MM.1S (cell line): ENCODE results near the gene SLC39A9.

Experiments used
- DNase-seq: peaks from one replicate; pipeline ENCODE4 v3.0.0-alpha.2; 2015
- H2AFZ ChIP-seq: fragments of 300-600 bp; sonication (generic); 2 replicates; pipeline ENCODE4 v1.6.0; 2016; ENCODE audit warnings: antibody characterized with exemption, low read length
- H3F3A ChIP-seq: fragments of 300-600 bp; sonication (generic); 2 replicates; pipeline ENCODE4 v1.6.1; 2016; ENCODE audit warnings: mild to moderate bottlenecking, antibody characterized with exemption, low read length, moderate library complexity, mixed read lengths; ENCODE audit not compliant: insufficient read depth
- H3K27ac ChIP-seq: fragments of 300-600 bp; sonication (generic); 2 replicates; pipeline ENCODE4 v1.5.1; 2016; ENCODE audit warnings: mild to moderate bottlenecking, low read length
- H3K27me3 ChIP-seq: fragments of 300-600 bp; sonication (generic); replicated peaks from 2 replicates; pipeline ENCODE4 v1.6.0; 2016; ENCODE audit warnings: low read length; ENCODE audit not compliant: insufficient read depth
- H3K36me3 ChIP-seq: fragments of 300-600 bp; sonication (generic); replicated peaks from 2 replicates; pipeline ENCODE4 v1.6.1; 2016; ENCODE audit warnings: mild to moderate bottlenecking, low read length, mixed read lengths; ENCODE audit not compliant: insufficient read depth
- H3K4me1 ChIP-seq: fragments of 300-600 bp; sonication (generic); 2 replicates; pipeline ENCODE4 v1.6.1; 2016; ENCODE audit warnings: low read length, mixed read lengths
- H3K4me2 ChIP-seq: fragments of 300-600 bp; sonication (generic); 2 replicates; pipeline ENCODE4 v1.6.0; 2016; ENCODE audit warnings: low read depth, low read length
- H3K4me3 ChIP-seq: fragments of 300-600 bp; sonication (generic); 2 replicates; pipeline ENCODE4 v1.5.1; 2016; ENCODE audit warnings: low read length, mixed read lengths
- H3K79me2 ChIP-seq: fragments of 300-600 bp; sonication (generic); 2 replicates; pipeline ENCODE4 v1.6.1; 2016; ENCODE audit warnings: mixed run types, low read length, mixed read lengths
- H3K9ac ChIP-seq: fragments of 300-600 bp; sonication (generic); 2 replicates; pipeline ENCODE4 v1.6.1; 2016; ENCODE audit warnings: low read length, mixed read lengths
- H3K9me2 ChIP-seq: fragments of 300-600 bp; sonication (generic); replicated peaks from 2 replicates; pipeline ENCODE4 v1.6.1; 2016; ENCODE audit warnings: mild to moderate bottlenecking, low read length, mixed read lengths; ENCODE audit not compliant: insufficient read depth
- H3K9me3 ChIP-seq: fragments of 300-600 bp; sonication (generic); replicated peaks from 2 replicates; pipeline ENCODE4 v1.6.1; 2016; ENCODE audit warnings: mild to moderate bottlenecking, low read length, mixed read lengths; ENCODE audit not compliant: insufficient read depth
- H4K20me1 ChIP-seq: fragments of 300-600 bp; sonication (generic); 2 replicates; pipeline ENCODE4 v1.6.1; 2016; ENCODE audit warnings: mild to moderate bottlenecking, low read length, moderate library complexity, mixed read lengths; ENCODE audit not compliant: insufficient read depth
- CTCF ChIP-seq: fragments of 300-600 bp; sonication (generic); IDR thresholded peaks from 2 replicates; pipeline ENCODE4 v1.5.1; 2016; ENCODE audit warnings: antibody characterized with exemption, low read length, mixed read lengths
- EZH2 ChIP-seq: fragments of 300-600 bp; sonication (generic); optimal IDR thresholded peaks from 2 replicates; pipeline ENCODE3; 2017; ENCODE audit warnings: low read depth, mild to moderate bottlenecking, antibody characterized with exemption, low read length, mixed read lengths
- EZH2phosphoT487 ChIP-seq: fragments of 300-600 bp; sonication (generic); IDR thresholded peaks from 2 replicates; pipeline ENCODE4 v1.6.1; 2018; ENCODE audit warnings: antibody characterized with exemption, low read length

The SLC39A9 gene

GRCh38 chr14:69483765-69484443 lies 85.4 kb downstream of the SLC39A9 start:
- Histone ChIP-seq H3K4me2 (no peak overlapping the region), H4K20me1 (no peaks in the 10 kb centered on the region), H3K27me3 (no peaks in the 10 kb centered on the region), H2AFZ (no peak overlapping the region), H3K79me2 (no peaks in the 10 kb centered on the region), H3K27ac (no peak overlapping the region), H3K9ac (no peak overlapping the region), H3F3A (no peaks in the 10 kb centered on the region), H3K4me1 (peaks cover 6% of the 10 kb centered on the region), H3K9me2 (no peaks in the 10 kb centered on the region), H3K36me3 (no peaks in the 10 kb centered on the region), H3K4me3 (no peak overlapping the region), H3K9me3 (no peaks in the 10 kb centered on the region)
- TF ChIP-seq CTCF (no peak), EZH2 (no peak), EZH2phosphoT487 (no peak)
- DNase-seq: no peak

DNA sequence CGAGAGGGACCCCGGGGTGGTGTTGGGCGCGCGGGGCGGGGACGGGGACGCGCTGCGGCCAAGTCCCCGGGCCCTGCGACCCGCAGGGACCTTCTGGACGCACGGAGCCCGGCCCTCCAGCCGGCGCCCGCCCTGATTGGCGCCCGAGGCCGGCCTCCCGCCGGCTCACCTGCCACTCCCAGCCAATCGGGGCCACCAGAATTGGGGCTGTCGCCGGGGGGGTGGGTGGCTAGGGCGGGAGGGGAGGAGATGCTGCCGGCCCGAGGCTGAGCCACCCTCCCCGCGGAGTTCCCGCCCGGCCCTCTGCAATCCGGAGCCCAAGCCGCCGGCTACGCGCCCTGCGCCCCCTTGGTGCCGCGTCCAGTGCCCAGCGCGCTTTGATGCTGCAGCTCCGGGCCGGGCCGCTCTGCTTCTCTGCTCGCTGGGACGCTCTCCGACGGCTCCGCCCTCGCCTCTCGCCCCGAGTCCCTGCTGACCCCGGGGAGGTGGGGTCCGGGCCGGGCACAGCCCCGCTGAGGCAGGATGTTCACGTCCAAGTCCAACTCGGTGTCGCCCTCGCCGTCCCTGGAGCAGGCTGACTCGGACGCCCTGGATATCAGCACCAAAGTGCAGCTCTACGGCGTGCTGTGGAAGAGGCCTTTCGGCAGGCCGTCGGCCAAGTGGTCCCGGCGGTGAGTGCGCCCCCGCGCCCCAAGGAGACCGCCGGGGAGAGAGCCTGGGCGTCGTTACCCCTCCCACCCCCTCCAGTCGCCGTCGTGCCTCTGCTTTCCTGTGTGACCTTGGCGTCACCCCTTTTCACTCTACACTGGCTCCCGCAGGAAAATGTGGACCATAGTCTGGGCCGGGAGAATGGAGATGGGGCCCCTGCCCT lies 86.2 kb downstream of the SLC39A9 start, which contains the start of gene PLEKHD1:
PLEKHD1 (plus strand) TSS at position 285 of the 871 bp plus-strand sequence; CDS start at position 523, 238 bp downstream.
- TF ChIP-seq EZH2: no peak
- no peak for TF ChIP-seq EZH2phosphoT487
- no peak for TF ChIP-seq CTCF
- H3K4me2 ChIP-seq: no peak within 1 kb of the TSS
- H3K9me2 ChIP-seq: no peaks in the 10 kb centered on the region
- H3K27ac ChIP-seq: no peak within 1 kb of the TSS
- H2AFZ ChIP-seq: no peak within 1 kb of the TSS
- DNase-seq: no peak
- no peak within 1 kb of the TSS for H3K4me3 ChIP-seq
- H3K36me3 ChIP-seq: no peaks in the 10 kb centered on the region
- H3F3A ChIP-seq: no peaks in the 10 kb centered on the region
- no peaks in the 10 kb centered on the region for H3K27me3 ChIP-seq
- H3K4me1 ChIP-seq: peaks cover 6% of the 10 kb centered on the region
- H3K9ac ChIP-seq: no peak within 1 kb of the TSS
- no peaks in the 10 kb centered on the region for H3K79me2 ChIP-seq
- H3K9me3 ChIP-seq: no peaks in the 10 kb centered on the region
- H4K20me1 ChIP-seq: no peaks in the 10 kb centered on the region

DNA sequence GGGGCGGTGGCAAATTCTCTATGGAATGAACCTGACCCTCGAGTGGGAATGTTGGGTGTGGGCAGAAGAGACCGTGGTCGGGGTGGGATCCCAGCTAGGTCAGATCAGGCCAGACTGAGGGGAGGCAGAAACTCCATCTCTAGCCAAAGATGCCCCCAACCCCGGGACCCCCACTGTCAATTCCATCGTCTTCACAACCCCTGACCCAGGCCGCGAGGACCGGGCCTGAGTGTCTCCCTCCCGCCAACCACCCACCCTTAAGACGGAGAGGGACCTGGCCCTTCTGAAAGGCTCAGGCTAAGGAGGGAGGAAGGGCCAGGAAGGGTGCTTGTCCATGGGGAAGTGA lies 86.8 kb downstream of the SLC39A9 start:
- no peak overlapping the region for H3K4me3 ChIP-seq
- H2AFZ ChIP-seq: no peak overlapping the region
- H3K9me2 ChIP-seq: no peaks in the 10 kb centered on the region
- H3F3A ChIP-seq: no peaks in the 10 kb centered on the region
- no peak overlapping the region for H3K27ac ChIP-seq
- H3K4me1 ChIP-seq: peaks cover 6% of the 10 kb centered on the region
- no peaks in the 10 kb centered on the region for H4K20me1 ChIP-seq
- no peak overlapping the region for H3K9ac ChIP-seq
- H3K79me2 ChIP-seq: no peaks in the 10 kb centered on the region
- H3K27me3 ChIP-seq: no peaks in the 10 kb centered on the region
- H3K36me3 ChIP-seq: no peaks in the 10 kb centered on the region
- H3K4me2 ChIP-seq: no peak overlapping the region
- H3K9me3 ChIP-seq: no peaks in the 10 kb centered on the region
- no peak for DNase-seq
- TF ChIP-seq EZH2: no peak
- no peak for TF ChIP-seq CTCF
- no peak for TF ChIP-seq EZH2phosphoT487
